Astrocyte (in vitro differentiated cells and primary cell): ENCODE results near the gene FRMD4B. TPM values are rescaled to one million over a fixed set of nuclear protein-coding genes. Genes with fewer than 3 reads are reported as not detected.

ENCODE experiments used
- DNase-seq: peaks from one replicate; pipeline ENCODE4 v3.0.0-alpha.2; 2010; ENCODE audit warnings: low read depth
- FAIRE-seq: peaks from 2 replicates; lab custom pipeline; 2011; peaks lifted over from hg19 to GRCh38; lab: Jason Lieb, UNC
- H2AFZ ChIP-seq: 2 replicates; pipeline ENCODE4 v1.6.0; 2012; ENCODE audit warnings: low read depth, low read length, inconsistent platforms
- H3K27ac ChIP-seq: 2 replicates; pipeline ENCODE4 v1.5.1; 2011; ENCODE audit warnings: low read depth, low read length, inconsistent platforms
- H3K27me3 ChIP-seq: 2 replicates; pipeline ENCODE4 v1.6.0; 2011; ENCODE audit warnings: low read length, inconsistent platforms; ENCODE audit not compliant: insufficient read depth
- H3K36me3 ChIP-seq: 2 replicates; pipeline ENCODE4 v1.5.1; 2011; ENCODE audit warnings: low read length, inconsistent platforms; ENCODE audit not compliant: insufficient read depth
- H3K4me1 ChIP-seq: 2 replicates; pipeline ENCODE4 v1.5.1; 2011; ENCODE audit warnings: low read length, inconsistent platforms; ENCODE audit not compliant: insufficient read depth
- H3K4me2 ChIP-seq: 2 replicates; pipeline ENCODE4 v1.6.0; 2012; ENCODE audit warnings: low read length, inconsistent platforms
- H3K4me3 ChIP-seq: 2 replicates; pipeline ENCODE4 v1.5.1; 2011; ENCODE audit warnings: low read depth, mild to moderate bottlenecking, low read length, inconsistent platforms; ENCODE audit not compliant: insufficient read depth
- H3K79me2 ChIP-seq: 2 replicates; pipeline ENCODE4 v1.6.0; 2012; ENCODE audit warnings: mild to moderate bottlenecking, low read length, inconsistent platforms; ENCODE audit not compliant: insufficient read depth
- H3K9ac ChIP-seq: 2 replicates; pipeline ENCODE4 v1.6.0; 2012; ENCODE audit warnings: mild to moderate bottlenecking, low read length, inconsistent platforms
- H3K9me3 ChIP-seq: 2 replicates; pipeline ENCODE4 v1.5.1; 2012; ENCODE audit warnings: low read depth, mild to moderate bottlenecking, low read length, inconsistent platforms; ENCODE audit not compliant: insufficient read depth
- H4K20me1 ChIP-seq: 2 replicates; pipeline ENCODE4 v1.6.0; 2012; ENCODE audit warnings: low read length, inconsistent platforms; ENCODE audit not compliant: insufficient read depth
- H3K27ac Mint-ChIP-seq: one replicate; pipeline ENCODE4 v1.8.0; 2021; ENCODE audit warnings: mild to moderate bottlenecking, mixed read lengths; ENCODE audit not compliant: unreplicated experiment
- H3K27me3 Mint-ChIP-seq: one replicate; pipeline ENCODE4 v1.8.0; 2021; ENCODE audit warnings: low read depth, mixed read lengths; ENCODE audit not compliant: unreplicated experiment
- H3K36me3 Mint-ChIP-seq: one replicate; pipeline ENCODE4 v1.8.0; 2021; ENCODE audit warnings: low read depth, mixed read lengths; ENCODE audit not compliant: unreplicated experiment
- H3K4me1 Mint-ChIP-seq: one replicate; pipeline ENCODE4 v1.8.0; 2021; ENCODE audit warnings: low read depth, mixed read lengths; ENCODE audit not compliant: unreplicated experiment
- H3K4me3 Mint-ChIP-seq: one replicate; pipeline ENCODE4 v1.8.0; 2021; ENCODE audit warnings: mild to moderate bottlenecking, moderate library complexity, mixed read lengths; ENCODE audit not compliant: unreplicated experiment
- H3K9me3 Mint-ChIP-seq: one replicate; pipeline ENCODE4 v1.8.0; 2021; ENCODE audit warnings: mild to moderate bottlenecking, mixed read lengths; ENCODE audit not compliant: unreplicated experiment
- CTCF ChIP-seq: IDR thresholded peaks from 2 replicates; pipeline ENCODE4 v1.5.1; 2011; ENCODE audit warnings: low read depth, mild to moderate bottlenecking, inconsistent platforms, low read length, moderate library complexity; ENCODE audit not compliant: insufficient read depth
- EZH2 ChIP-seq: IDR thresholded peaks from 2 replicates; pipeline ENCODE4 v1.6.1; 2012; ENCODE audit warnings: mild to moderate bottlenecking, low read length, inconsistent platforms; ENCODE audit not compliant: insufficient read depth
- total RNA-seq: library from RNA; stranded (reverse); gene quantifications from 2 replicates; pipeline ENCODE4 v1.2.1, GENCODE V29; 2021

Gene FRMD4B
- total RNA-seq, 1 donor from 2014 or later: 9.2 TPM

GRCh38 chr3:69300296-69300695, 85.6 kb downstream of the FRMD4B start:
- no peak overlapping the region for H3K4me3 Mint-ChIP-seq
- H3K27ac Mint-ChIP-seq: peak overlapping the region; percentile 9
- no peak overlapping the region for H3K9ac ChIP-seq
- TF ChIP-seq EZH2: no peak
- no peaks in the 10 kb centered on the region for H4K20me1 ChIP-seq
- H3K79me2 ChIP-seq: no peaks in the 10 kb centered on the region
- no peaks in the 10 kb centered on the region for H3K9me3 ChIP-seq
- DNase-seq: no peak
- H3K4me3 ChIP-seq: no peak overlapping the region
- no peak overlapping the region for H2AFZ ChIP-seq
- no peaks in the 10 kb centered on the region for H3K27me3 ChIP-seq
- H3K27me3 Mint-ChIP-seq: no peaks in the 10 kb centered on the region
- peaks cover 2% of the 10 kb centered on the region for H3K36me3 Mint-ChIP-seq
- H3K27ac ChIP-seq: no peak overlapping the region
- no peaks in the 10 kb centered on the region for H3K9me3 Mint-ChIP-seq
- no peak overlapping the region for H3K4me2 ChIP-seq
- no peaks in the 10 kb centered on the region for H3K4me1 ChIP-seq
- H3K4me1 Mint-ChIP-seq: peaks cover 10% of the 10 kb centered on the region
- no peaks in the 10 kb centered on the region for H3K36me3 ChIP-seq
- FAIRE-seq: peak; percentile 34

GRCh38 chr3:69299344-69299743, 86.5 kb downstream of the FRMD4B start:
- Histone ChIP-seq H3K27me3 (no peaks in the 10 kb centered on the region), H3K27ac (no peak overlapping the region), H4K20me1 (no peaks in the 10 kb centered on the region), H3K4me2 (no peak overlapping the region), H3K4me1 (peaks cover 6% of the 10 kb centered on the region), H3K79me2 (no peaks in the 10 kb centered on the region), H2AFZ (no peak overlapping the region), H3K9me3 (no peaks in the 10 kb centered on the region), H3K36me3 (no peaks in the 10 kb centered on the region), H3K4me3 (no peak overlapping the region), H3K9ac (no peak overlapping the region)
- peaks cover 16% of the 10 kb centered on the region for H3K4me1 Mint-ChIP-seq
- DNase-seq (no peak), FAIRE-seq (no peak)
- no peak overlapping the region for H3K4me3 Mint-ChIP-seq
- no peak for TF ChIP-seq EZH2
- TF ChIP-seq CTCF: peak; percentile 13
- H3K27ac Mint-ChIP-seq: no peak overlapping the region
- peaks cover 2% of the 10 kb centered on the region for H3K36me3 Mint-ChIP-seq
- H3K27me3 Mint-ChIP-seq: no peaks in the 10 kb centered on the region
- H3K9me3 Mint-ChIP-seq: no peaks in the 10 kb centered on the region

- no peak overlapping the region for H2AFZ ChIP-seq
- no peaks in the 10 kb centered on the region for H3K79me2 ChIP-seq
- Mint-ChIP-seq H3K36me3 (peaks cover 2% of the 10 kb centered on the region), H3K27ac (no peak overlapping the region), H3K4me3 (no peak overlapping the region), H3K27me3 (no peaks in the 10 kb centered on the region), H3K9me3 (no peaks in the 10 kb centered on the region), H3K4me1 (peaks cover 28% of the 10 kb centered on the region)
- no peaks in the 10 kb centered on the region for H4K20me1 ChIP-seq
- H3K36me3 ChIP-seq: no peaks in the 10 kb centered on the region
- no peaks in the 10 kb centered on the region for H3K9me3 ChIP-seq
- H3K4me1 ChIP-seq: peaks cover 12% of the 10 kb centered on the region
- TF ChIP-seq EZH2 (no peak), CTCF (no peak)
- H3K4me2 ChIP-seq: no peak overlapping the region
- FAIRE-seq (no peak), DNase-seq (no peak)
- no peak overlapping the region for H3K27ac ChIP-seq
- H3K27me3 ChIP-seq: no peaks in the 10 kb centered on the region
- no peak overlapping the region for H3K9ac ChIP-seq
- no peak overlapping the region for H3K4me3 ChIP-seq
Observed at GRCh38 chr3:69297501-69297900, 88.4 kb downstream of the FRMD4B start.
